HG02885 (cell line): ENCODE data around the gene C19orf25.
"Not testable (repeated sequence)": the region's sequence is repeated elsewhere in the genome, so short reads cannot be mapped to it uniquely, and the experiment has no call there.

Experiments used
- ATAC-seq: cut with Tn5 transposase; IDR thresholded peaks from one replicate; pipeline ENCODE4 v1.9.1; 2021; ENCODE audit warnings: mild to moderate bottlenecking; ENCODE audit not compliant: unreplicated experiment, poor library complexity

C19orf25 gene

GRCh38 chr19:1512671-1513498 is 33.9 kb upstream of the C19orf25 start, which contains the start of gene ADAMTSL5:
ADAMTSL5 (minus strand) TSS chr19:1513019; CDS start chr19:1510943, 2,076 bp downstream.
- ATAC-seq = no peak

- no peak for ATAC-seq
Observed at GRCh38 chr19:1511318-1512317, 32.6 kb upstream of the C19orf25 start.

GRCh38 chr19:1510807-1511206 is 31.8 kb upstream of the C19orf25 start:
- no peak for ATAC-seq

- no peak for ATAC-seq
Observed at GRCh38 chr19:1510442-1510806, 31.4 kb upstream of the C19orf25 start.

GRCh38 chr19:1509602-1510441 is 30.8 kb upstream of the C19orf25 start:
- ATAC-seq = no peak

DNA sequence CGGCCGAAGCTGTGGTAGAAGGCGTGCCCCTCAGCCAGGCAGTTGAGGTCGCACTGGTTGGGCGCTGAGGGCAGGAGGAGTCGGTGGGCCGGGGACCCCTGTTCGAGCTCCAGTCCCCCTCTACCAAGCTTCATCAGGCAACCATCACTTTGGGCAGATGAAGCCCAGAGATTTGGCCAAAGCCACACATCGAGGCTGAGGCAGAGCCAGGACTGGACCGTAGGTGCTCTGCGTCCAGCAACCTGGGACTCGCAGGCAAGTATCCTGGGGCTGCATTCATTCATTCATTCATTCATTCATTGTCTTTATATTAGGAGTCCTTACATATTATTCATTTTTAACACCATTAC is 29.5 kb upstream of the C19orf25 start:
- no peak for ATAC-seq

DNA sequence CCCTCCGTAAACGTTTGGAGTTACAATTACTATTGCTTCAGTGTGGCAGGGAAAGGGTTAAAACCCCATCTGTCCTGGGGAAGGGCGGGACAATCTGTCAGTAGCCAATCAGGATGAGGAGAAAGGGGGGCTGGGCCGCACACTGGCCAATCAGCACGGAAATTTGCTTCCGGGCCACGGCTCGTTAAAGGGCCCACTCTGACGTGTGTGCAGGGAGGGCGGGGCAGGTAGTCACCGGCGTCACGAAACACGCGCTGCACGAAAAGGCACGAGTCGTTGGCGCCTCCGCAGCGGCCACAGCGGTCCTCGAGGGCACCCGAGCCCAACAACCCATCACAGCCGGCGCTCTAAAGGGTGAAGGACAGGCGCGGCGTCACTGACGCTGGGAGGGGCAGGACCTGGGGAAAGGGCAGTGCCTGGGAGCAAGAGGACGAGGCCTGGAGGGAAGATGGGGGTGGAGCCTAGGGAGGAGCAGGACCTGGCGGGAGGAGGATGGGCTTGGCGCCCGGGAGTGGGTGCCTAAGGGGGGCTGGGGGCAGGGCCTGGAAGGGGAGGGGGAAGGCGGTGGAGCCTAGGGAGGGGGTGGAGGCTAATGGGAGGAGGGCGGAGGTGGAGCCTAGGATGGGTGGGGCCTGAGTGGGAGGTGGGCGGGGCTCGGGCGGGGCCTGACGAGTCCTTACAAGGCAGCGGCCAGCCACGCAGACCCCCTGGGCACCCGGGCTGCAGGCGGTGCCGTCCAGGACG is 28.9 kb upstream of the C19orf25 start:
- peak; percentile 67 for ATAC-seq

GRCh38 chr19:1507192-1507660 is 28.2 kb upstream of the C19orf25 start:
- ATAC-seq = no peak

DNA sequence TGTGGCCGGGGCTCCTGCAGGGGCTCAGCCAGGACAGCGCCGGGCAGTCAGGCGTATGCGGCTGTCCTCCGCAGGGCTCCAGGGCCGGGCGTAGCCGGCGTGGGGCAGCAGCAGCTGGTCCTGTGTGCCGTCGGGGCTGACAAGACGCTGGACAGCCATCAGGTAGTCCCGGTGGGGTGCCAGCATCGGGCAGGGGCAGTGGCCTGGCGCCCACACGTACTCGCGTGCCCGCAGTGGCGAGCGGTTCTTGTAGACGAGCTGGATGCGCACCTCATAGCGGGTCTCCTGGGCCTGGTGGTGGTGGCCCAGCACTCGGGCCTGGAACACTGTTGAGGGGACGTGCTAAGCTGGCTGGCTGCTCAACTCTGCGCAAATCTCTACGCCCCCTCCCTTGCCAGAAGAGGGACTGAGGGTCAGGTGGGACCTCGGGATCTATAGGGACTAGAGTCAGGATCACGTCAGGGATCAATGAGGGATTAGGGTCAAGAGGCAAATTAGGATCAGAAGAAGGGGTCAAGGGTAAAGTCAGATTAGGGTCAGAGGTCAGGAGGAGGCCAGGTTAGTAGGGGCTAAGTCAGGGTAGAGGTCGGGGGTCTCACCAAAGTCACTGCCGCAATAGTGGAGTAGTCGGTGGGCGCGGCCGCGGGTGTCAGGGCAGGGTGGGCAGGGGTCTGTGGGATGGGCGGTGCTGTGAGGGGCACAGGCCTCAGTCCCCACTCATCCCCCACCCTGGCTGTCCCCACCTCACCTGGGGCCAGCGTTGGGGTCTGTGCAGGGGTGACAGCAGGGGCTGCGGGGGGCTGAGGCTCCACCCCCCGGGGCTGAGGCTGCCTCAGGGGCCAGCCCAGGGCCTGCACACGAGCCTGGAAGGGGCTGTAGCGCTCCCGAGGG is 27.2 kb upstream of the C19orf25 start:
- ATAC-seq = no peak

- no peak for ATAC-seq
Observed at GRCh38 chr19:1505012-1505411, 26.0 kb upstream of the C19orf25 start.

GRCh38 chr19:1503925-1504773 is 25.1 kb upstream of the C19orf25 start:
- ATAC-seq = no peak

- ATAC-seq = no peak
Observed at GRCh38 chr19:1503089-1503924, 24.3 kb upstream of the C19orf25 start.

DNA sequence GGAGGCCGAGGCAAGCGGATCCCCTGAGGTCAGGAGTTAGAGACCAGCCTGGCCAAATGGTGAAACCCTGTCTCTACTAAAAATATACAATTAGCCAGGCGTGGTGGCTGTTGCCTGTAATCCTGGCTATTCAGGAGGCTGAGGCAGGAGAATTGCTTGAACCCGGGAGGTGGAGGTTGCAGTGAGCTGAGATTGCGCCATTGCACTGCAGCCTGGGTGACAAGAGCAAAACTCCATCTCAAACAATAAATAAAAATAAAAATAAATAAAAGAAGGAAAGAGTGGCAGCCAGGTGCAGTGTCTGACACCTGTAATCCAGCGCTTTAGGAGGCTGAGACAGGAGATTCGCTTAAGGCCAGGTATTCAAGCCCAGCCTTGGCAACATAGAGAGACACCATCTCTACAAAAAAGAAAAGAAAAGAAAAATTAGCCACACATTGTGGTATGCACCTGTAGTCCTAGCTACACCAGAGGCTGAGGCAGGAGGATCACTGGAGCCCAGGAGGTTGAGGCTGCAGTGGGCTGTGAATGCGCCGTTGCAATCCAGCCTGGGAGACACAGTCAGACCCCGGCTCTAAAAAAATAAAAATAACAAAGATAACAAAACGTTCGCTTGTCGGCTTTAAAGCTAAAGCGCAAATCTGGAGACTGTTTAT is 23.5 kb upstream of the C19orf25 start:
- no peak for ATAC-seq

- ATAC-seq = no peak
Observed at GRCh38 chr19:1501200-1501595, 22.2 kb upstream of the C19orf25 start.

DNA sequence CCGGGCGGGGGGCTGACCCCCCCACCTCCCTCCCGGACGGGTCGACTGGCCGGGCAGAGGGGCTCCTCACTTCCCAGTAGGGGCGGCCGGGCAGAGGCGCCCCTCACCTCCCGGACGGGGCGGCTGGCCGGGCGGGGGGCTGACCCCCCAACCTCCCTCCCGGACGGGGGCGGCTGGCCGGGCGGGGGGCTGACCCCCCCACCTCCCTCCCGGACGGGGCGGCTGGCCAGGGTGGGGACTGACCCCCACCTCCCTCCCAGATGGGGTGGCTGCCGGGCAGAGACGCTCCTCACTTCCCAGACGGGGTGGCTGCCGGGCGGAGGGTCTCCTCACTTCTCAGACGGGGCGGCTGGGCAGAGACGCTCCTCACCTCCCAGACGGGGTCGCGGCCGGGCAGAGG is 20.2 kb upstream of the C19orf25 start:
- not testable (repeated sequence) for ATAC-seq

GRCh38 chr19:1497578-1498235 is 18.7 kb upstream of the C19orf25 start:
- ATAC-seq = no peak
